Esophagus squamous epithelium (tissue), 4 donors: ENCODE data around the gene OR51A4.

Experiments
- CTCF ChIP-seq, 6 experiments: fragments of 450-650 bp in 4 of 6; fragments of 200-600 bp in 2 of 6; sonication (generic) in 2 of 6; IDR thresholded peaks; one replicate each; pipeline ENCODE4 v1.5.1; 2016 to 2019; ENCODE audit warnings: antibody characterized with exemption in 6 of 6, mild to moderate bottlenecking in 4 of 6, moderate library complexity in 4 of 6
- POLR2A ChIP-seq, 4 donors: fragments of 450-650 bp; IDR thresholded peaks; one replicate each; pipeline ENCODE4 v1.6.1; 2017; ENCODE audit warnings: antibody characterized with exemption in 4 of 4, mild to moderate bottlenecking in 4 of 4, moderate library complexity in 3 of 4

- TF ChIP-seq POLR2A (IDR thresholded peaks at IDR 0.05), result no peak
- TF ChIP-seq CTCF (IDR thresholded peaks at IDR 0.05), result no peak
Observed at GRCh38 chr11:4982678-4983077, 35.3 kb upstream of the OR51A4 start.
